HG02588 (cell line): ENCODE data around the gene ADAP2.
A peak's percentile ranks its signal among the peaks of the same experiment; 100 is the strongest.
"Not testable (repeated sequence)": the region's sequence is repeated elsewhere in the genome, so short reads cannot be mapped to it uniquely, and the experiment has no call there.

Experiments used
- ATAC-seq: cut with Tn5 transposase; IDR thresholded peaks from one replicate; pipeline ENCODE4 v1.9.1; 2021; ENCODE audit warnings: mild to moderate bottlenecking, moderate library complexity; ENCODE audit not compliant: unreplicated experiment

ADAP2 gene

DNA sequence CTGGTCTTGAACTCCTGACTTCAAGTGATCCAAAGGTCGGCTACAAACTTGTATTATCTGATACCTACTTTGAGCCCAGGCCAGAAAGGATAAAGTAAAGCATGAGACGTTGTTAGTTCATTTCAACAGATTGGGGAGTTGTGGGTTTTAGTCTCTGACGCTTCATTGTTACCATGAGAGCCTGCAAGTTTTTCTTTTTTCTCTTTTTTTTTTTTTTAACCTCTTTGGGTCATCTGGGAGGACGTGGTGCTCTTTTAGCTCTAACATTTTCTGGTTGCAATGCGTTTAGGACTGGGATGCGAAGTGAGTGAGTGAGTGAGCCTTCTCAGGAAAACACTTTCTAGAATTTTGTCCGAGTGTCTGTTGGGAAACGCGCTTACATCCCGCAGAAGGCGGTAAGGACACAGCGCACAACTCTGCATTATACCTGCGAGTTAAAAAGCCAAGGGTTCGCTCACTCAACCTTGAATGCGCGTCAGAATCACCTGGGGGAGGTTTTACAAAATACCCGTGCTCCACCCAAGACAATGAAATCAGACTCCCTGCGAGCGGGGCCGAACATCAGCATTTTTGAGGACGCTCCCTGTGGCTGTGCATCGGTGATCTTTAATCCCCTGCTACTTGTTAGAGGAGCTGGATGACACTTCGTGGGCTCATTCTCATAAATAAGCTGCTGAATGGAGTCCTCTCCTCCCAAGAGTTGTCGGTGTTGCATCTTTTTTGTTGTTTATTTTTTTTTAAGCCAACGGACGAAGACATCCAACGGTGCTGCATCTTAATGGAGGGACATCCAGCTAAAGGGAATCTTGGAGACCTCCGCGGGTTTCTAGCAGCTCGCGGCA, 48.5 kb downstream of the ADAP2 start:
- ATAC-seq = no peak

DNA sequence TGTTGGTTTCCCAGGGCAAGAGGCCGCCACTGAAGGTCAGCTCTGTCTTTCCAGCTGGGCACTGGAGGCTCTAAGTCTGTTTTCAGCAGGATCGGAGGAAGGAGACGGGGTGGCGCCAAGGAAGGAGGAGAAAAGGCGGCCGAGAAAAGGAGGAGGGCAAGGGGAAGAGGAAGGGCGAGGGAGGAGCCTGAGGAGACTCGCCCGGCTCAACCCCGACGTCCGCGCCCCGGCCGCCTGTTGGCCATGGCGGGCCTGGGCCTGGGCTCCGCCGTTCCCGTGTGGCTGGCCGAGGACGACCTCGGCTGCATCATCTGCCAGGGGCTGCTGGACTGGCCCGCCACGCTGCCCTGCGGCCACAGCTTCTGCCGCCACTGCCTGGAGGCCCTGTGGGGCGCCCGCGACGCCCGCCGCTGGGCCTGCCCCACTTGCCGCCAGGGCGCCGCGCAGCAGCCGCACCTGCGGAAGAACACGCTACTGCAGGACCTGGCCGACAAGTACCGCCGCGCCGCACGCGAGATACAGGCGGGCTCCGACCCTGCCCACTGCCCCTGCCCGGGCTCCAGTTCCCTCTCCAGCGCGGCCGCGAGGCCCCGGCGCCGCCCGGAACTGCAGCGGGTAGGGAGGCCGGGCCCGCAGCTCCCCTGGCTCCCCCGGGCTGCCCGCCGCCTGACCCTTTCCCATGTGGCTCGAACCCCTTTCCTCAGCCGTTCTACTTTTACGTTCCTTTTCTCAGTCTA, 49.3 kb downstream of the ADAP2 start, which contains the start of gene RNF135:
TSS of gene RNF135 (plus strand) at position 209 of the 737 bp plus-strand sequence. CDS start at position 244, 35 bp downstream.
- ATAC-seq = peak; percentile 56

DNA sequence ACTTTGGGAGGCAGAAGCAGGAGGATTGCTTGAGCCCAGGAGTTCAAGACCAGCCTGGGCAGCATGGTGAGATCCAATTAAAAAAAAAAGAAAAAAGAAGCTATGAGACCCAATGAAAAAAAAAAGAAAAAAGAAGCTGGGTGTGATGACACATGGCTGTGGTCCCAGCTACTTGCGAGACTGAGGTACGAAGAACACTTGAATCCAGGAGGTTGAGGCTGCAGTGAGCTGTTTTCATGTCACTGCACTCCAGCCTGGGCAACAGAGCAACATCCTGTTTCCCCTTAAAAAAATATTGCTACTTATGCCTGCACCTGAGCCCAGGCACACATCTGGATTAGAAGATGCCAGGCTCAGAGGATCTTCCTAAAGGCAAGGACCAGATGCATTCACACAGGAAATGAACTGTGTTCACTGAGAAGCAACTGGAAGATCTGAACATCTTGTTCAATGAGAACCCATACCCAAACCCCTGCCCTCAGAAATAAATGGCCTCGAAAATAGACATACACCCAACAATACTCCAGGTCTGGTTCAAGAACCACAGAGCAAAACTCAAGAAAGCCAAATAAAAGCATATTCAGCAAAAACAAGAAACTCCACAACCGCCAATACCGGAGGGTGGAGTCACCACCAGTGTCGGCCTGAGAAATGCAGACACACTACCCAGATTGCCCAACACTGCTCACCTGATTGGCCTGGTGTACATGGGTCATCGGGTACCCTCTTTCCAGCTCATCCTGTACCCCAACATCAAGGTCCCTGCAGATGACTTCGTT, 53.5 kb downstream of the ADAP2 start:
- no peak for ATAC-seq

DNA sequence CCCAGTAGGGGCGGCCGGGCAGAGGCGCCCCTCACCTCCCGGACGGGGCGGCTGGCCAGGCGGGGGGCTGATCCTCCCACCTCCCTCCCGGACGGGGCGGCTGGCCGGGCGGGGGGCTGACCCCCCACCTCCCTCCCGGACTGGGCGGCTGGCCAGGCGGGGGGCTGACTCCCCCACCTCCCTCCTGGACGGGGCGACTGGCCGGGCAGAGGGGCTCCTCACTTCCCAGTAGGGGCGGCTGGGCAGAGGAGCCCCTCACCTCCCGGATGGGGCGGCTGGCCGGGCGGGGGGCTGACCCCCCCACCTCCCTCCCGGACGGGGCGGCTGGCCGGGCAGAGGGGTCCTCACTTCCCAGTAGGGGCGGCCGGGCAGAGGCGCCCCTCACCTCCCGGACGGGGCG, 58.2 kb downstream of the ADAP2 start:
- not testable (repeated sequence) for ATAC-seq

- ATAC-seq = no peak
These were observed 60.1 kb downstream of the ADAP2 start for GRCh38 chr17:30981531-30982519.

GRCh38 chr17:30982855-30983254, 61.1 kb downstream of the ADAP2 start:
- no peak for ATAC-seq

- ATAC-seq = no peak
These were observed 68.7 kb downstream of the ADAP2 start for GRCh38 chr17:30990458-30990857.

DNA sequence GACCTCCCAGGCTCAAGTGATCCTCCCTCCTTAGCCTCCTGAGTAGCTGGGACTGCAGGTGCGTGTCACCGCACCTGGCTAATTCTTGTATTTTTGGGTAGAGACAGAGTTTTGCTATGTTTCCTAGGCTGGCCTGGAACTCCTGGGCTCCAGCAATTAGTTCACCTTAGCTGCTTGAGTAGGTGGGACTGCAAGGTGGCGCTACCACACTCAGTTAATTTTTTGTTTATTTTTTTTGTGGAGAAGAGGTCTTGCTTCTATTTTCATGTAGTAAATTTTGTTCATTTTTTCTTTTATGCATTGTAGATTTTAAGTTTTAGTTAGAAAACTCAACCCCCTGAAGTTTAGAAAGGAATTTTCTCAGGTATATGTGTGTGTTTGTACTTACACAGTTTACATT, 70.8 kb downstream of the ADAP2 start:
- ATAC-seq = no peak

DNA sequence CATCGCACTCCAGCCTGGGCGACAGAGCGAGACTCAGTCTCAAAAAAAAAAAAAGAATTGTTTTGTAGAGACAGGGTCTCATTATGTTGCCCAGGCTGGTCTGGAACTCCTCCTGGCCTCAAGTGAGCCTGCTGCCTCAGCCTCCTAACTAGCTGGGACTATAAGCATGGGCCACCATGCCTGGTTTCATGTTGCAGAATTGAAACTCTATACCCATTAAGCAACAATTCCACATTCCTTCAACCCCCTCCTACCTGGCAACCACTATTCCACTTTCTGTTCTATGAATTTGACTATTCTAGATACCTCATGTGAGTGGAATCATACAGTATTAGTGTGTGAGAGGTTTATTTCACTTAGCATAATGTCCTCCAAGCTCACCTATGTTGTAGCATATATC, 73.6 kb downstream of the ADAP2 start:
- ATAC-seq = no peak

DNA sequence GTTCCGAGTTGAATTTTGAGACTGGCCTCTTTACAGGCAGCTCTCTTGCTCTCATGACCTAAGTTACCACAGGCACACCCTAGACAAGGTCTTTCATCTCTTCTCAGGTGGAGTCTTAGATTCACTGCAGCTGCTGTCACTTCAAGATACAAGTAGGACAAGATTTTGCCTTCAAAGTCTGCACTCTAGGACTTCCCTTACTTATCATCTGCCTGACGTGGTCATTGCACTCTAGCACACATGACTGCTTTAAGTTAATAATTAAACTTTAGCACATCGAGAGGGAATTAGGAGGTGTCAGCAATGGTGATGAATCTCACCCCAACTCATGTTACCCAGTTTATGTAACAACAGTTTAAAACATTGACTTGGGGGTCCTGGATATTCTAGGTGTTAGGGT, 74.7 kb downstream of the ADAP2 start:
- ATAC-seq = no peak

- ATAC-seq = no peak
These were observed 75.5 kb downstream of the ADAP2 start for GRCh38 chr17:30997270-30997669.

GRCh38 chr17:30997842-30998241, 76.1 kb downstream of the ADAP2 start:
- ATAC-seq = no peak

DNA sequence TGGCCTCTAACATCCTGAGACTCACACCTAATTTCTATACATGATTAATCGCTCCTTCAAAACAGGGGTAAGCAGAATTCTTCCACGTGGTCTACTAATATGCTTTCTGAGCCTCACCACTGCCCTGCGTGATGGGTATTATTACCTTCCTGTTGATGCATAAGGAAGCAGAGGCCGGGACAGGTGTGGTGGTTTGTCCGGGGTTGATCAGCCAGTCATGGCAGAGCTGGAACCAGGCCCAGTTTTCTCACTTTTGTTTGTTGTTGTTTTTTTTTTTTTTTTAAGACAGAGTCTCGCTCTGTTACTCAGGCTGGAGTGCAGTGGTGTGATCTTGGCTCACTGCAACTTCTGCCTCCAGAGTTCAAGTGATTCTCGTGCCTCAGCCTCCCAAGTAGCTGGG, 80.3 kb downstream of the ADAP2 start:
- no peak for ATAC-seq

- ATAC-seq = no peak
These were observed 81.6 kb downstream of the ADAP2 start for GRCh38 chr17:31003225-31003866.

DNA sequence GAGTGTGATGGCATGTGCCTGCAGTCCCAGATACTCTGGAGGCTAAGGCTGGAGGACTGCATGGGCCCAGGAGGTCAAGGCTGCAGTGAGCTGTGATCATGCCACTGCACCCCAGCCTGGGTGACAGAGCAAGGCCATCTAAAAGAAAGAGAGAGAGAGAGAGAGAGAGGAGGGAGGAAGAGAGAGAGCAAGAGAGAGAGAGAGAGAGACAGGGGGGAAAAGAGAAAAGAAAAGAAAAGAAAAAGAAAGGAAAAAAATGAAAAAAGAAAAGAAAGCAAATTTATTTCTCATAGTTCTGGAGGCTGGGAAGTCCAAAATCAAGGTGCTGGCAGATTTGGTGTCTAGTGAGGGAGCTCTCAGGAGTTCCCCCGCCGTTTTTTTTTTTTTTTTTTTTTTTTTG, 82.4 kb downstream of the ADAP2 start:
- no peak for ATAC-seq

DNA sequence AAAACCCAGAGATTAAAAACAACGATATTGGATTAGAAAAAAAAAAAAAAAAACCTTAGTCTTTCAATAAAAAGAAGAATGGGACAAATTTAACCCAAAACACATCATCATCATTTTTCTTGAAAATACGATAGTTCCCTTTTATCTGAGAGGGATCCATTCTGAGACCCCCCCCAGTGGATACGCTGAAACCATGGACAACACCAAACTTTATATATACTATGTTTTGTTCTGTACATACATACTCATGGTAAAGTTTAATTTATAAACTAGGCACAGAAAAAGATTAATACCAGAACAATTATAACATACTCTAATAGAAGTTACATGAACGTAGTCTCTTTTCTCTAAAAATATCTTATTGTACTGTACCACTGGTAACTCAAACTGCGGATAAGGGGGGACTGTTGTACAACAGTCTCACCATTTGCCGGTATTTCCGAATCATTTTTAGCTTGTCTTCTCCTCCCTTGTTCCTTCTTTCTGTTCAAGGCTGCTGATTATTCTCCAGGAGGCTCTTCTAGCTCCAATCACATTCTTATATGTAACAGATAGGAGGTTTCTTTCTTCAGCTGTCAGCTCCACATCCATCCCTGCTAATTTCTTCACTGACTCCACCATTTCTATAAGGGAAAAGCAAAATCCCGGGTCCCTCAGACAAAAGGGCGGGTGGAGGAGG, 86.1 kb downstream of the ADAP2 start:
- no peak for ATAC-seq

GRCh38 chr17:31008374-31009041, 86.8 kb downstream of the ADAP2 start:
- no peak for ATAC-seq
